ENCODE data around the gene OGA.
"Not testable (repeated sequence)": the region's sequence is repeated elsewhere in the genome, so short reads cannot be mapped to it uniquely, and the experiment has no call there.

The OGA gene

DNA sequence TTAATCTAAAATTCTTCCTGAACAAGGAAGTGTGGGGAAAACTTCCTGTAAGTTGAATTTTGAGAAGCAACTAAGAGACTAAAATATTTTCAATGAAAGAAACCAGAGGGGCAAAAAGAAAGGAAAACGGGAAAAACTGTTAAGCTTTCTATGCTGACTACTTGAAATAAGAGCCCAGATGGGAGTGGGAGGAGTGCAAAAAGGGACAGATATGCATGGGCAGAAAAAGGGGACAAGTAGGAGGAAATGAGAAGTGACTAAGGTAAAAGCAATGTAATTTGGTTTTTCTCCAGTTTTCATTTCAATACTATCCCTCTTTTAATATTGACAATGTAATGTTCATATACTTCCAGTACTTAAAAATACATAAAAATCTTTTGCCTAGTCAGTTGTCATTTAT lies 11.1 kb downstream of the OGA start:
- no peak overlapping the region for H3K27ac ChIP-seq (ENCODE audit: insufficient read depth, low read length, poor library complexity, severe bottlenecking)
- peaks cover 90% of the 10 kb centered on the region for H3K36me3 ChIP-seq (ENCODE audit: control insufficient read depth, insufficient read depth, low read length)

GRCh38 chr10:101803511-101803910 lies 14.7 kb downstream of the OGA start:
- H3K4me3 ChIP-seq (ENCODE audit: insufficient read depth, low read depth, low read length, poor library complexity, severe bottlenecking): no peak overlapping the region
- H3K27ac ChIP-seq (ENCODE audit: insufficient read depth, low read length, poor library complexity, severe bottlenecking): no peak overlapping the region
- peaks cover 91% of the 10 kb centered on the region for H3K36me3 ChIP-seq (ENCODE audit: control insufficient read depth, insufficient read depth, low read length)
- H3K27me3 ChIP-seq (replicated peaks; ENCODE audit: control insufficient read depth, insufficient read depth, low read length, poor library complexity, severe bottlenecking): no peaks in the 10 kb centered on the region
- H3K4me1 ChIP-seq (ENCODE audit: control insufficient read depth, insufficient read depth, low read length, poor library complexity, severe bottlenecking): no peaks in the 10 kb centered on the region
- H3K9me3 ChIP-seq (ENCODE audit: control insufficient read depth, low read length): no peaks in the 10 kb centered on the region
- DNase-seq: no peak

More for the DNA sequence above, 11.1 kb downstream of the OGA start:
- Histone ChIP-seq H3K4me1 (ENCODE audit: control insufficient read depth, insufficient read depth, low read length, poor library complexity, severe bottlenecking) (peaks cover 2% of the 10 kb centered on the region), H3K9me3 (ENCODE audit: control insufficient read depth, low read length) (no peaks in the 10 kb centered on the region), H3K4me3 (ENCODE audit: insufficient read depth, low read depth, low read length, poor library complexity, severe bottlenecking) (no peak overlapping the region), H3K27me3 (replicated peaks; ENCODE audit: control insufficient read depth, insufficient read depth, low read length, poor library complexity, severe bottlenecking) (no peaks in the 10 kb centered on the region)
- DNase-seq: no peak

DNA sequence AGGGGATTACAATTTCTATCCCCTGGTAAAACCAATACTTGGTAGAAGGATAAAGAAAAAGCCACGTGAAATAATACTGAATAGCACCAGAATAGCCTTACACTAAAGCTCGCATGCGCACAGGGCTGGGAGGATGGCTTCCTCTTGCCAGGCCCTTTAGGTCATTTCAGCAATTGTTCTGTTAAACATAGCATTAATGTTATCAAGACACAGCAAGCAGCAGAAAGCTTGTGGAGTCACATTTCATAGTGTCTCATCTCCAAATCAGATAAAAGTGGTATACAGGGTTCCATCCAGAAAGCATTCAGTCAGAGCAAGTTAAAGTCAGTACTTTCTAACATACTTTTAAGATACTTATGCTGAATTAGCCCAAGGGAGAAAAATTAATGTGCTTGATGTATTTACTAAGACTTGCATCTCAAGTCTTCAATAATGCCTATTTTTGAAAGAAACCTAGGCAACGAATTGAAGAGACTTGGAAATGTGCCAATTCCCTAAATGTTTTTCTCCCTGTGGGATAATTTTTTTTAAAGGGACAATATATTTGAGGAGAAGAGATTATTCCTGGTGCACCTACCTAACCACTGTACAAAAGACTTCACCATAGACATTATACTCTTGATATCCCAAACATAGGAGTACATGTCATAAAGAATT lies 20.7 kb downstream of the OGA start:
- Histone ChIP-seq H3K36me3 (ENCODE audit: control insufficient read depth, insufficient read depth, low read length) (peaks cover 96% of the 10 kb centered on the region), H3K9me3 (ENCODE audit: control insufficient read depth, low read length) (no peaks in the 10 kb centered on the region), H3K27ac (ENCODE audit: insufficient read depth, low read length, poor library complexity, severe bottlenecking) (no peak overlapping the region), H3K27me3 (replicated peaks; ENCODE audit: control insufficient read depth, insufficient read depth, low read length, poor library complexity, severe bottlenecking) (no peaks in the 10 kb centered on the region), H3K4me1 (ENCODE audit: control insufficient read depth, insufficient read depth, low read length, poor library complexity, severe bottlenecking) (no peaks in the 10 kb centered on the region), H3K4me3 (ENCODE audit: insufficient read depth, low read depth, low read length, poor library complexity, severe bottlenecking) (no peak overlapping the region)
- DNase-seq: no peak

DNA sequence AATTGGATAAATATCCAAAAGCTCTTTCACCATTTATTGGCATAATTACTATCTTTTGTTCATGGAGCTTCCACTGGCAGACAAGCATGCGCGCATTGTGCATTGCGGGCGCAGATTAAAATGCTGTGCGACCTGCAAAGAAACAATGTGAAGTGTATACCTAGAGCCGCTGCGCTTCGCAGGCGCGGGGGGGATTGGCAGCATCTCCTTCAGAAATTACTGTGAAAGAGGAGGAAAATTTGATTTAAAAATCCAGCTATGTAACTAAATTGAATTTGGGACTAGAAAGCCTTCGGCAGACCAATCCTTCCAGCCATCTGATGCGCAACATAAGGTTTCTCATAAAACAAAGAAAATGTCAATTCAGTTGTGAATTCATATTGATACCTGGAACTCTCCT lies 24.7 kb downstream of the OGA start:
- H3K4me1 ChIP-seq (ENCODE audit: control insufficient read depth, insufficient read depth, low read length, poor library complexity, severe bottlenecking): no peaks in the 10 kb centered on the region
- no peak overlapping the region for H3K27ac ChIP-seq (ENCODE audit: insufficient read depth, low read length, poor library complexity, severe bottlenecking)
- no peaks in the 10 kb centered on the region for H3K27me3 ChIP-seq (replicated peaks; ENCODE audit: control insufficient read depth, insufficient read depth, low read length, poor library complexity, severe bottlenecking)
- no peaks in the 10 kb centered on the region for H3K9me3 ChIP-seq (ENCODE audit: control insufficient read depth, low read length)
- DNase-seq: no peak
- H3K36me3 ChIP-seq (ENCODE audit: control insufficient read depth, insufficient read depth, low read length): peaks cover 93% of the 10 kb centered on the region
- H3K4me3 ChIP-seq (ENCODE audit: insufficient read depth, low read depth, low read length, poor library complexity, severe bottlenecking): no peak overlapping the region

GRCh38 chr10:101789686-101790085 lies 28.6 kb downstream of the OGA start:
- Histone ChIP-seq H3K9me3 (ENCODE audit: control insufficient read depth, low read length) (no peaks in the 10 kb centered on the region), H3K36me3 (ENCODE audit: control insufficient read depth, insufficient read depth, low read length) (peaks cover 84% of the 10 kb centered on the region)
- DNase-seq: no peak

DNA sequence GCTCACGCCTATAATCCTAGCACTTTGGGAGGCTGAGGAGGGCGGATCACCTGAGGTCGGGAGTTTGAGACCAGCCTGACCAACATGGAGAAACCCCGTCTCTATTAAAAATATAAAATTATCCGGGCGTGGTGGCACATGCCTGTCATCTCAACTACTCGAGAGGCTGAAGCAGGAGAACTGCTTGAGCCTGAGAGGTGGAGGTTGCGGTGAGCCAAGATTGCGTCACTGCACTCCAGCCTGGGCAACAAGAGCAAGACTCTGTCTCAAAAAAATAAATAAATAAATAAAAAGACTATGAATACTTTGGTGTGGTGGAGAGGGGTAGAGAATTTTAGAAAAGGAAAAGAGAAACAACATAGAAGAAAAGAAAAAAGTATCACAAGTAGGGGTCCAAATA lies 29.0 kb downstream of the OGA start:
- peaks cover 82% of the 10 kb centered on the region for H3K36me3 ChIP-seq (ENCODE audit: control insufficient read depth, insufficient read depth, low read length)
- H3K4me3 ChIP-seq (ENCODE audit: insufficient read depth, low read depth, low read length, poor library complexity, severe bottlenecking); DNase-seq; H3K27ac ChIP-seq (ENCODE audit: insufficient read depth, low read length, poor library complexity, severe bottlenecking); H3K27me3 ChIP-seq (replicated peaks; ENCODE audit: control insufficient read depth, insufficient read depth, low read length, poor library complexity, severe bottlenecking); H3K4me1 ChIP-seq (ENCODE audit: control insufficient read depth, insufficient read depth, low read length, poor library complexity, severe bottlenecking); H3K9me3 ChIP-seq (ENCODE audit: control insufficient read depth, low read length): not testable (repeated sequence)

More at GRCh38 chr10:101789686-101790085, 28.6 kb downstream of the OGA start:
- Histone ChIP-seq H3K27me3 (replicated peaks; ENCODE audit: control insufficient read depth, insufficient read depth, low read length, poor library complexity, severe bottlenecking) (no peaks in the 10 kb centered on the region), H3K27ac (ENCODE audit: insufficient read depth, low read length, poor library complexity, severe bottlenecking) (no peak overlapping the region), H3K4me3 (ENCODE audit: insufficient read depth, low read depth, low read length, poor library complexity, severe bottlenecking) (no peak overlapping the region), H3K4me1 (ENCODE audit: control insufficient read depth, insufficient read depth, low read length, poor library complexity, severe bottlenecking) (no peaks in the 10 kb centered on the region)

DNA sequence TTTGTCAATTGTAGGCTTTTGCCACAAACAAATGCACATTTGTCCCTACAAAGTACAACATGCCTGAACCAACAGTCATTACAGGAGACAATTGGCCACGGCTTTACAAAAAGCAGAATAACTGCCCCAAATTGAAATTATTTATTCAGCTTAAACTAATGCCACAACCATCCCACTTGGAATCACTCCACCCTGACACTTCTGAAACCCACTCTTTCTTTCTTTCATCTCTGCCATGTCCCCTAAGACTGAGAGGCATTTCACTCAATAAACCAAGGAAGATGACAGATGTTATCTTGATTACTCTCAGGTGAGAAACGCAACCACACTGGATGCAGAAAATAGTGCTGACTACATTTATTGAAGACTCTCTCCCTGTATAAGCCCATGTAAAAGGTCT lies 32.4 kb downstream of the OGA start:
- Histone ChIP-seq H3K27ac (ENCODE audit: insufficient read depth, low read length, poor library complexity, severe bottlenecking) (no peak overlapping the region), H3K4me3 (ENCODE audit: insufficient read depth, low read depth, low read length, poor library complexity, severe bottlenecking) (no peak overlapping the region), H3K4me1 (ENCODE audit: control insufficient read depth, insufficient read depth, low read length, poor library complexity, severe bottlenecking) (peaks cover 34% of the 10 kb centered on the region), H3K9me3 (ENCODE audit: control insufficient read depth, low read length) (no peaks in the 10 kb centered on the region), H3K36me3 (ENCODE audit: control insufficient read depth, insufficient read depth, low read length) (peaks cover 49% of the 10 kb centered on the region), H3K27me3 (replicated peaks; ENCODE audit: control insufficient read depth, insufficient read depth, low read length, poor library complexity, severe bottlenecking) (no peaks in the 10 kb centered on the region)
- no peak for DNase-seq

GRCh38 chr10:101784558-101784957 lies 33.7 kb downstream of the OGA start:
- H3K36me3 ChIP-seq (ENCODE audit: control insufficient read depth, insufficient read depth, low read length): peaks cover 37% of the 10 kb centered on the region
- no peaks in the 10 kb centered on the region for H3K9me3 ChIP-seq (ENCODE audit: control insufficient read depth, low read length)
- peak overlapping the region; percentile 34 for H3K27ac ChIP-seq (ENCODE audit: insufficient read depth, low read length, poor library complexity, severe bottlenecking)
- no peak overlapping the region for H3K4me3 ChIP-seq (ENCODE audit: insufficient read depth, low read depth, low read length, poor library complexity, severe bottlenecking)
- DNase-seq: no peak
- no peaks in the 10 kb centered on the region for H3K27me3 ChIP-seq (replicated peaks; ENCODE audit: control insufficient read depth, insufficient read depth, low read length, poor library complexity, severe bottlenecking)
- peaks cover 37% of the 10 kb centered on the region for H3K4me1 ChIP-seq (ENCODE audit: control insufficient read depth, insufficient read depth, low read length, poor library complexity, severe bottlenecking)

DNA sequence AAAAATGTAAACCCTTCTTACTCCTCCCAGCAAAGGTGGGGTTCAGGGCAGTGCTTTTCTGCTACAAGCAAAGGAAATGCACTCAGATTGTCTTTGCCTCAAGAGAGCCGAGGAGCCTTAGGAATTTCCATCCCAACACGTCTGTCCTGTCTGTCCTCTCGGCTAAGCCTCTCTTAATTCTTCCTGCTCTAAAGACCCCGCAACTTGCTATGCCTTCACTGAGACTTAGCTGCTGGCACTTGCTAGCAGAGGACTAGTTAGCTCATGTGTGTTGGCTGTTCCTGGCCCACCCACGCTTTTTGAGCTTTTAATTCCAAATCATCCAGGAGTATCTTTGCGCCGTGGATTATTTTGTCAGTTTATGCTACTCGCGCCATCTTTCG lies 34.5 kb downstream of the OGA start:
- Histone ChIP-seq H3K9me3 (ENCODE audit: control insufficient read depth, low read length) (no peaks in the 10 kb centered on the region), H3K36me3 (ENCODE audit: control insufficient read depth, insufficient read depth, low read length) (peaks cover 29% of the 10 kb centered on the region), H3K27ac (ENCODE audit: insufficient read depth, low read length, poor library complexity, severe bottlenecking) (peak overlapping the region; percentile 48), H3K4me3 (ENCODE audit: insufficient read depth, low read depth, low read length, poor library complexity, severe bottlenecking) (peak overlapping the region; percentile 56), H3K27me3 (replicated peaks; ENCODE audit: control insufficient read depth, insufficient read depth, low read length, poor library complexity, severe bottlenecking) (no peaks in the 10 kb centered on the region), H3K4me1 (ENCODE audit: control insufficient read depth, insufficient read depth, low read length, poor library complexity, severe bottlenecking) (peaks cover 45% of the 10 kb centered on the region)
- DNase-seq: no peak

GRCh38 chr10:101782811-101783735 lies 35.2 kb downstream of the OGA start, which contains the start of gene NPM3:
TSS of gene NPM3 (minus strand) at chr10:101783446. CDS start at chr10:101783390, 56 bp downstream.
- Histone ChIP-seq H3K36me3 (ENCODE audit: control insufficient read depth, insufficient read depth, low read length) (peaks cover 23% of the 10 kb centered on the region), H3K4me1 (ENCODE audit: control insufficient read depth, insufficient read depth, low read length, poor library complexity, severe bottlenecking) (peaks cover 46% of the 10 kb centered on the region), H3K27me3 (replicated peaks; ENCODE audit: control insufficient read depth, insufficient read depth, low read length, poor library complexity, severe bottlenecking) (peaks cover 4% of the 10 kb centered on the region), H3K9me3 (ENCODE audit: control insufficient read depth, low read length) (no peaks in the 10 kb centered on the region), H3K4me3 (ENCODE audit: insufficient read depth, low read depth, low read length, poor library complexity, severe bottlenecking) (peak within 1 kb of the TSS; percentile 56), H3K27ac (ENCODE audit: insufficient read depth, low read length, poor library complexity, severe bottlenecking) (peak within 1 kb of the TSS; percentile 48)
- DNase-seq: peak; percentile 56 to 67 (median 66)
